PC-3 (cell line): Measurements from ENCODE around the gene FAU. TPM values are rescaled to one million over a fixed set of nuclear protein-coding genes. Genes with fewer than 3 reads are reported as not detected.
A peak's percentile ranks its signal among the peaks of the same experiment; 100 is the strongest.

Experiments
- ATAC-seq: fragments of 200-7000 bp; cut with Tn5 transposase; 2 replicates; pipeline ENCODE4 v1.9.1; 2020; ENCODE audit warnings: mild to moderate bottlenecking, moderate library complexity
- BruUV-seq: library from RNA; stranded (reverse); fragments of 400-500 nt; replicated peaks from 2 replicates; lab custom pipeline; 2021; lab: Mats Ljungman, UMichigan
- CTCF ChIA-PET: fragments of 300-600 bp; sonication (Branson Sonifier 250); formaldehyde crosslinking; loops from one replicate; lab custom pipeline; 2022; ENCODE audit warnings: antibody characterized with exemption; lab: Charles Lee
- POLR2A ChIA-PET: fragments of 300-600 bp; sonication (Branson Sonifier 250); formaldehyde crosslinking; loops from one replicate; lab custom pipeline; 2022; ENCODE audit warnings: antibody characterized with exemption; ENCODE audit not compliant: unreplicated experiment; lab: Charles Lee
- DNase-seq: peaks from one replicate; pipeline ENCODE4 v3.0.0-alpha.2; 2015
- H2AFZ ChIP-seq: fragments of 300-600 bp; sonication (generic); 2 replicates; pipeline ENCODE4 v1.6.0; 2016; ENCODE audit warnings: antibody characterized with exemption, low read length
- H3F3A ChIP-seq: fragments of 300-600 bp; sonication (generic); one replicate; pipeline ENCODE4 v1.6.0; 2017; ENCODE audit warnings: antibody characterized with exemption, low read length, control low read depth, mild to moderate bottlenecking; ENCODE audit not compliant: unreplicated experiment
- H3K27ac ChIP-seq: fragments of 300-600 bp; sonication (generic); 2 replicates; pipeline ENCODE4 v1.5.1; 2016; ENCODE audit warnings: mild to moderate bottlenecking, low read length
- H3K27me3 ChIP-seq: fragments of 300-600 bp; sonication (generic); 2 replicates; pipeline ENCODE4 v1.6.1; 2016; ENCODE audit warnings: low read length, mixed read lengths
- H3K36me3 ChIP-seq: fragments of 300-600 bp; sonication (generic); 2 replicates; pipeline ENCODE4 v1.6.1; 2016; ENCODE audit warnings: low read depth, mixed run types, low read length, mixed read lengths
- H3K4me1 ChIP-seq: fragments of 300-600 bp; sonication (generic); 2 replicates; pipeline ENCODE4 v1.5.1; 2016; ENCODE audit warnings: low read length; ENCODE audit not compliant: insufficient read depth
- H3K4me2 ChIP-seq: fragments of 300-600 bp; sonication (generic); 2 replicates; pipeline ENCODE4 v1.6.0; 2016; ENCODE audit warnings: low read length
- H3K4me3 ChIP-seq: fragments of 300-600 bp; sonication (generic); 2 replicates; pipeline ENCODE4 v1.5.1; 2016; ENCODE audit warnings: mild to moderate bottlenecking, low read length, mixed read lengths
- H3K79me2 ChIP-seq: fragments of 300-600 bp; sonication (generic); 2 replicates; pipeline ENCODE4 v1.6.1; 2017; ENCODE audit warnings: low read length, mixed read lengths
- H3K9ac ChIP-seq: fragments of 300-600 bp; sonication (generic); 2 replicates; pipeline ENCODE4 v1.6.0; 2016; ENCODE audit warnings: mild to moderate bottlenecking, low read length
- H3K9me2 ChIP-seq: fragments of 300-600 bp; sonication (generic); replicated peaks from 2 replicates; pipeline ENCODE4 v1.6.1; 2016; ENCODE audit warnings: mixed run types, low read length, mixed read lengths
- H3K9me3 ChIP-seq: fragments of 300-600 bp; sonication (generic); 2 replicates; pipeline ENCODE4 v1.6.1; 2016; ENCODE audit warnings: low read length, mixed read lengths
- H4K20me1 ChIP-seq: fragments of 300-600 bp; sonication (generic); 2 replicates; pipeline ENCODE4 v1.6.1; 2016; ENCODE audit warnings: low read length, mixed read lengths
- CTCF ChIP-seq: fragments of 300-600 bp; sonication (generic); conservative IDR thresholded peaks from 2 replicates; pipeline ENCODE4 v1.5.1; 2017; ENCODE audit warnings: antibody characterized with exemption, low read depth, mild to moderate bottlenecking, low read length
- EZH2 ChIP-seq: fragments of 300-600 bp; sonication (generic); IDR thresholded peaks from one replicate; pipeline ENCODE4 v1.6.1; 2017; ENCODE audit warnings: antibody characterized with exemption, mild to moderate bottlenecking, low read length; ENCODE audit not compliant: unreplicated experiment
- EZH2phosphoT487 ChIP-seq: fragments of 300-600 bp; sonication (generic); IDR thresholded peaks from 2 replicates; pipeline ENCODE4 v1.6.1; 2018; ENCODE audit warnings: mild to moderate bottlenecking, antibody characterized with exemption, low read length, borderline replicate concordance
- intact Hi-C: fragments of 100-400 bp; cut with micrococcal nuclease; formaldehyde crosslinking; loops from 2 replicates; pipeline ENCODE4 v1.9.0; 2023
- total RNA-seq: library from RNA; depleted of rRNA; stranded (reverse); fragments of >200 nt; gene quantifications from 2 replicates; pipeline ENCODE4 v1.2.3, GENCODE V29; 2014

FAU gene
- total RNA-seq, 1 experiment from 2014 or later: 1,157 TPM

- ChIA-PET POLR2A (interaction anchor here (0.6 to 1.0 kb wide), 3 partner anchors 11 to 333 kb away, joined by 3 to 4 read pairs (median 3); partner anchors contain the start of genes FAU, MRPL49 and SF1), CTCF (interaction anchor here (0.5 to 1.3 kb wide), 4 partner anchors 11 to 323 kb away, joined by 3 to 5 read pairs (median 4); partner anchors contain the start of genes FAU and MRPL49)
- no peaks in the 10 kb centered on the region for H3F3A ChIP-seq
- no peaks in the 10 kb centered on the region for H3K27me3 ChIP-seq
- no TSS peak for BruUV-seq
- peaks cover 14% of the 10 kb centered on the region for H3K4me1 ChIP-seq
- TF ChIP-seq EZH2 (no peak), CTCF (no peak), EZH2phosphoT487 (no peak)
- H3K9ac ChIP-seq: no peak overlapping the region
- peak overlapping the region; percentile 97 for H3K4me2 ChIP-seq
- no peak for DNase-seq
- no peaks in the 10 kb centered on the region for H4K20me1 ChIP-seq
- ATAC-seq: no peak
- H3K36me3 ChIP-seq: no peaks in the 10 kb centered on the region
- no peak overlapping the region for H3K27ac ChIP-seq
- H3K4me3 ChIP-seq: no peak overlapping the region; the same call in 1 of the 2 replicates
- intact Hi-C loops: no loop called here
- no peak overlapping the region for H2AFZ ChIP-seq
- no peaks in the 10 kb centered on the region for H3K9me2 ChIP-seq
- H3K9me3 ChIP-seq: no peaks in the 10 kb centered on the region
- H3K79me2 ChIP-seq: peaks cover 11% of the 10 kb centered on the region
These were observed 10.7 kb downstream of the FAU start for GRCh38 chr11:65111159-65111743.

GRCh38 chr11:65110354-65110861, 11.5 kb downstream of the FAU start:
- H4K20me1 ChIP-seq: no peaks in the 10 kb centered on the region
- DNase-seq (peak; percentile 96), ATAC-seq (peak; percentile 44)
- peak overlapping the region; percentile 8; the same call in 1 of the 2 replicates for H3K4me2 ChIP-seq
- H2AFZ ChIP-seq: no peak overlapping the region
- H3F3A ChIP-seq: no peaks in the 10 kb centered on the region
- BruUV-seq: no TSS peak
- CTCF ChIA-PET: interaction anchor here (0.6 to 1.3 kb wide), 3 partner anchors 12 to 223 kb away, joined by 3 to 4 read pairs (median 3); partner anchors contain the start of genes DPF2, FAU, MRPL49 and POLA2
- H3K9me3 ChIP-seq: no peaks in the 10 kb centered on the region
- H3K79me2 ChIP-seq: peaks cover 6% of the 10 kb centered on the region
- POLR2A ChIA-PET: no interaction called here
- no peak overlapping the region for H3K27ac ChIP-seq
- H3K9me2 ChIP-seq: no peaks in the 10 kb centered on the region
- H3K36me3 ChIP-seq: no peaks in the 10 kb centered on the region
- peak; percentile 98 for TF ChIP-seq CTCF
- no peak for TF ChIP-seq EZH2phosphoT487
- no peak for TF ChIP-seq EZH2
- no peaks in the 10 kb centered on the region for H3K27me3 ChIP-seq
- intact Hi-C loops: no loop called here
- H3K4me3 ChIP-seq: no peak overlapping the region
- peaks cover 9% of the 10 kb centered on the region for H3K4me1 ChIP-seq
- H3K9ac ChIP-seq: no peak overlapping the region
